GM20431 (cell line): ENCODE measurements around the gene CA9.

Source experiments
- in situ Hi-C: fragments of 300-500 bp; cut with MseI, MboI; formaldehyde crosslinking; loops from one replicate; pipeline ENCODE4 v1.15.0; 2020; ENCODE audit warnings: low sequenced_read_pairs; ENCODE audit not compliant: unreplicated experiment

Gene CA9

GRCh38 chr9:35711501-35712428, 38.0 kb downstream of the CA9 start:
- in situ Hi-C loops: no loop called here

GRCh38 chr9:35712762-35713400, 39.2 kb downstream of the CA9 start:
- in situ Hi-C loops: no loop called here

- in situ Hi-C loops: no loop called here
Observed at GRCh38 chr9:35713578-35713977, 39.9 kb downstream of the CA9 start.

GRCh38 chr9:35714123-35714522, 40.4 kb downstream of the CA9 start:
- in situ Hi-C loops: no loop called here

GRCh38 chr9:35714579-35715252, 41.0 kb downstream of the CA9 start:
- in situ Hi-C loops: no loop called here

- in situ Hi-C loops: no loop called here
Observed at GRCh38 chr9:35716230-35716629, 42.5 kb downstream of the CA9 start.

- in situ Hi-C loops: no loop called here
Observed at GRCh38 chr9:35717132-35717870, 43.6 kb downstream of the CA9 start.

- in situ Hi-C loops: no loop called here
Observed at GRCh38 chr9:35718721-35719511, 45.2 kb downstream of the CA9 start.

GRCh38 chr9:35719546-35719945, 45.8 kb downstream of the CA9 start:
- in situ Hi-C loops: no loop called here

GRCh38 chr9:35723426-35723825, 49.7 kb downstream of the CA9 start:
- in situ Hi-C loops: no loop called here

GRCh38 chr9:35723908-35724307, 50.2 kb downstream of the CA9 start:
- in situ Hi-C loops: no loop called here

GRCh38 chr9:35725362-35725761, 51.6 kb downstream of the CA9 start:
- in situ Hi-C loops: no loop called here

- in situ Hi-C loops: no loop called here
Observed at GRCh38 chr9:35726931-35727330, 53.2 kb downstream of the CA9 start.

GRCh38 chr9:35727676-35728040, 53.9 kb downstream of the CA9 start:
- in situ Hi-C loops: no loop called here

- in situ Hi-C loops: no loop called here
Observed at GRCh38 chr9:35728041-35728971, 54.6 kb downstream of the CA9 start.

GRCh38 chr9:35729101-35729500, 55.4 kb downstream of the CA9 start:
- in situ Hi-C loops: no loop called here

- in situ Hi-C loops: no loop called here
Observed at GRCh38 chr9:35729700-35730485, 56.2 kb downstream of the CA9 start.

GRCh38 chr9:35730486-35730854, 56.7 kb downstream of the CA9 start:
- in situ Hi-C loops: no loop called here
